NCI-H1694 treated with DMSO at 0.1 percent for 48 hours (cell line): Measurements from ENCODE around the gene POU3F3.

Source experiments
- DNase-seq: peaks from one replicate; lab custom pipeline; 2025; lab: John Stamatoyannopoulos, UW

The POU3F3 gene

GRCh38 chr2:104876606-104877570 lies 23.0 kb downstream of the POU3F3 start:
- DNase-seq, result no peak

DNA sequence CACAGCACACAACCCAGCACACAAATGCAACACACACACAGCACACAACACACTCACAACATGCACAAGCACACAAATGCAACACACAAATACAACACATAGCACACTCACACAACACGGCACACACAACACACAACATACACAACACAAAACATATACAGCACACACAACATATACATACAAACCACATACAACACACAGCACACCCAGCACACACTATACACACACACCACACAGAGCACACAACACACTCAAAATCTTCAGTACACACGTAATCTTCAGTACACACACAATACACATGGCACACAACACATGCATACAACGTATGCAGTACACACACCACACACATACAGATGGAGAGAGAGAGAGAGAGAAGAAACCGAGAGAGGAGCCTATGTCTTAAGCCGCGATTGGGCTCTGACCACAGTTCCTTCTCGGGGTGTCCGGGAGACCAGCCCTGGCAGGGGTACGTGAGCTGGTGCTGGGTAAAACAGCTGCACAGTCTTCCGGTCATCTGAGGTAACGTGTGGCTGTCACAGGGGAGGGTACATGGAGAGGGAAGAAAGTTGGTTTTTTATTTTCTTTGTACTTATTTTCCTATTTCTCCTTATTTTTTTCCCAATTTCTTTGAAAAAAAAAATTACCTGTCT lies 25.1 kb downstream of the POU3F3 start:
- DNase-seq, result no peak

DNA sequence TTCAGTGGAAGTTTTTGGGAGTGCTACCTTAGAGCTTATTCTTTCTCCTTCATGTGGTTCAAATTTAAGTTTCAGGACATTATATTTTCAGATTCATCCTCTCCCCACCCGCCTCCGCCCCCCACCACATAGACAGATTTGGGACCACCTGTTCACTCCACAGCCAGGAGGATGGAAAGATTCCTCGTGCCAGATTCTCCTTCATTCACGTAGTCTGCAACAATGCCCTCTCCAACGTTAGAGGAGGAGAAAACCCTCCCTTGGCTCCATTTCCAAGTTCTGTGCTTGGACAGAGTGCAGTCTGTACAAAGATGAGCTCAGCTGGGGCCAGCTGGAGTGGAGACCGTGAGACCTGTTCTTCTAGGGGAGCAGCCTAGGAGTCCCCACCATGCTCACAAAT lies 26.2 kb downstream of the POU3F3 start:
- no peak for DNase-seq

- DNase-seq, result no peak
Observed at GRCh38 chr2:104883357-104883756, 29.4 kb downstream of the POU3F3 start.

GRCh38 chr2:104885119-104885782 lies 31.3 kb downstream of the POU3F3 start:
- DNase-seq, result no peak

DNA sequence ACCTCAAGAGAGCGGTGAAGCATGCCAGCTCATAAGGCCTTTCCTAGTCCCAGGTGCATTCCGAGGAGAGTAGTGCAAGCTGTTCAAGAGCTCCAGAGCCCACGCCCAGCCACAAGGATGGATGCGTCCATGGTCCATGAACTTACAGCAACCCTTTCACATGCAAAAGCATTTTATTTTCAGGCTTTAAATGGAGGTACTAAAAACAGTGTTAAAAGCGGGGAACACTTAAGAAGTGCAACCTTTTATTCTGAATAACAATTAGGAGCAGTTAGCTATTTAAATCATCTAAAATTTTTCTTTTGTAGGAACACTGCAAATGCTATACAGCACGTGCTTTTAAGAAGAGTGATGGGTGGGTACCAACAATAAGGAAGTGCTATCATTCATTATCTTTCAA lies 33.8 kb downstream of the POU3F3 start:
- no peak for DNase-seq

DNA sequence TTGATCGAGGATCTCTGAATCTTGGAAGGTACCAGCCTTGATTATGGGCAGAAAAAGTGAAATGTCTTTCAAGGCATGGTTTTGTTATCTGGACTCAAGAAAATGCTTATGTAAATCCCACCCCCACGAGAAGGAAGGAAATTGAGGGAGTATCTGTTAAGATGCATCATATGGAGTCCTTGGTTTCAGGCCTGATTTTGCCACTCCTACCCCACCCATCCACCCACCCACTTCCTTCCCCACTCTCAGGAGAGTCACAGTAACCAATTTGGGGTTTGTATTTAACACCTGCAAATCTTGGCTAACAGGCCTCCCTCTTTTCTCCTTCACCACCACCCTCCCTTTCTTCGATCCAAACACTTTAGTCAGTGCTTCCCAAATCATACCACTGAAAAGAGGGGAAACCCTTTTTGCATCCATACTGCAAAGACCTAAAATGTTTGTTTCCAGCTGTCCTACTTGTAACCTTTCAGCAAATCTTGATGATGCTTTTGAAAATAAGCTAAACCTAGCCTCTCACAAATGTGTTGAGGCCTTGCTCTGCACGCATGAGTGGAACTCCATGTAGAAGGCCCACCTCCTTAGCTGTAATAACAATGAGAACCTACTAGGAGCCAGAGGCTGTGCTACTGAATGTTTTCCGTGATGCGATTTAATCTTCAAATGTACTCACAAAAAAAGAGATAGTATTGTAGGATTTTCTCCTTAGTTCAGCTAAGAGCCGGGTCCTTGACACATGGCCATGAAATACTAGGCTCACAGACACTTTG lies 34.8 kb downstream of the POU3F3 start:
- no peak for DNase-seq

DNA sequence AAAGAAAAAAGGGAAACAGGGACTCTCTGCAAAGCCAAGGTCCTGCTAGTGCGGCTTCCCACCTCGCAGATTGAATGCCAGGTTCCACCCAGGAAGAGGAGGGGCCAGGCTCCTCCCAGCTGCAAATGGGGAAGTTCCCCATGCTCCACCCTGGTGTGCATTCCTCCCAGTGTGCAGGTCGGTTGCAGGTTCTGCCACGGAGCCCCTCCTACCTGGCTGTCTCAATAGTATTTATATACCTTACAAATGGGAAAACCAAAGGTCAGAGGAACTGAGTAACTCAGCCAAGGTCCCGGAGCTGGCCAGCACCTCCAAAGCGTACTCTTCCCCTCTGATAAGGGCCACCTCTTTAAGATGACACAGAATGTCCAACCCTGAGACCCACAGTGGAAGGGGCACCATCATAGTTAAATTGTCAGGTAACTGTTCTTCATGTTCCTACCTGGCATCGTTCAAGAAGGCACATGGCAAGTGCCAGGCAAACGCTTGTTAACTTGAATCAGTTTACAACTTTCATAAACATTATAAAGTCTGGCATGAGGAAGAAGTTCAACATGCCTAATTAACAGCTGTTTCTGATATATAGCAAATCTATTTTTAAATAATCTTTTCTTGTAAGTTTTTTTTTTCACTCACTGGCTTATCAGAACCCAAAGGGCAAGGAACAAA lies 35.5 kb downstream of the POU3F3 start:
- DNase-seq, result no peak

GRCh38 chr2:104889960-104890684 lies 36.2 kb downstream of the POU3F3 start:
- DNase-seq, result no peak

- DNase-seq, result no peak
Observed at GRCh38 chr2:104890685-104891069, 36.8 kb downstream of the POU3F3 start.

- no peak for DNase-seq
Observed at GRCh38 chr2:104891145-104891544, 37.2 kb downstream of the POU3F3 start.

DNA sequence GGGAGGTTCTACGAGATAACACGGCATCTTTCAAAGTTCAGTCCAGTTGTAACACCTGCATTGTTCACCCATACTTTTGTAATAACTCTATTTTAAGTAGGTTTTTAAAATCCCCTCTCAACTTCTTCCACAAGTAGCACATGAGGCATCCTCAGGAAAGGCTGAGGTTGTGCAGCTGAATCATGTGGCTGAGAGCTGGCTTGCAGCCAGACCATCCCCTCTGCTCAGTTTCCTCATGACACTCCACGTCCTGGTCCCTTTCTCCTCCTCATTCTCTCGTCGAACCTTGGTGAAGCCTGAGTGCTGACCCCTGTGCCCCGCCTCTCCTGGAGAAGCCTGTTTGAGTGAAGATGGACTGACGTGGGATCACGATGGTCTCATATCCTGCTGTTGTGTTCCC lies 42.5 kb downstream of the POU3F3 start:
- DNase-seq, result no peak

DNA sequence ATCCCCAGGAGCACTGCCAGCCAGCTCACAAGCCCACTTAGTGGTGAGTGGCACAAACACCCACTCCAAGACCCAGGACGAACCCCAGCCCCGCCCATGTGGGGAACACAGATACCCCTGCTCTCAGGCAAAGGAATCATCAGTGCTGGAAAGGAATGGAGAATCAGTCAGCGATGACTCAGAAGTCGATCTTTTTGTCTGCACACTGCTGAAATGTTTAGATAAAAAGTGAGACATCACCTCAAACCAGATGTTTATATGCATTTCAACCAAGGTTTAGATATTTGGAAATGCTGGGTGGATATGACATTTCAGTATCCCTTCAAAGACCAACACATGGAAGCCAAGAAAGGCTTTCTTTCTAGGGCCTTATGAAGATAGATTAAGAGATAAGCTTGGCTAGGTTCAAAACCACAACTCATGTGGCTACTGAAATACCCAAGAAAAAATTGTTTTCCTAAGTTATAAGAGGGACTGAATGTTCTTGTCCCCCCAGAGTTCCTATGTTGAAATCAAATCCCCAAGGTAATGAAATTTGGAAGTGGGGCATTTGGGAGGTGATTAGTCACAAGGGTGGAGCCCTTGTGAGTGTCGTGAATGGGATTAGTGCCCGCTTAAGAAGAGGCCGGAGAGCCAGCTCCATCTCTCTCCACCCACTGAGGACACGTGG lies 43.7 kb downstream of the POU3F3 start:
- DNase-seq, result no peak

DNA sequence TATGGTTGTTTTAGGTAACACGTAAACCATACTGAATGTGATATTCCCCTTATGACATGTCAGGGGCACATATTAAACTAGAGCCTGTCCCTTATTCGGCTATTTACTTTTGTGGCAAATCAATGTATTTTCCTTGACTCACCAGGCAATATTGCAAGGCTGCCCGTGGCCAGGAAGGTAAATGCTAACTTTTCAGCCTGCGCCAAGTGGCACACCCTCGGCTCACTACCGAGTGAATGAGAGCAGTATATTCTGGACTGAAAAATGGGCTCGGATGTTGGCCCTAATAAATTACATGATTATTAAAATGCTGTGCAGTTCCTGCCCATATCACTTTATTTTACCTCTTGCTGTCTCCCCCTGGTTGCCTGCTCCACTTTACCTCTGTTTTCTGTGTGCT lies 46.7 kb downstream of the POU3F3 start:
- DNase-seq, result no peak

DNA sequence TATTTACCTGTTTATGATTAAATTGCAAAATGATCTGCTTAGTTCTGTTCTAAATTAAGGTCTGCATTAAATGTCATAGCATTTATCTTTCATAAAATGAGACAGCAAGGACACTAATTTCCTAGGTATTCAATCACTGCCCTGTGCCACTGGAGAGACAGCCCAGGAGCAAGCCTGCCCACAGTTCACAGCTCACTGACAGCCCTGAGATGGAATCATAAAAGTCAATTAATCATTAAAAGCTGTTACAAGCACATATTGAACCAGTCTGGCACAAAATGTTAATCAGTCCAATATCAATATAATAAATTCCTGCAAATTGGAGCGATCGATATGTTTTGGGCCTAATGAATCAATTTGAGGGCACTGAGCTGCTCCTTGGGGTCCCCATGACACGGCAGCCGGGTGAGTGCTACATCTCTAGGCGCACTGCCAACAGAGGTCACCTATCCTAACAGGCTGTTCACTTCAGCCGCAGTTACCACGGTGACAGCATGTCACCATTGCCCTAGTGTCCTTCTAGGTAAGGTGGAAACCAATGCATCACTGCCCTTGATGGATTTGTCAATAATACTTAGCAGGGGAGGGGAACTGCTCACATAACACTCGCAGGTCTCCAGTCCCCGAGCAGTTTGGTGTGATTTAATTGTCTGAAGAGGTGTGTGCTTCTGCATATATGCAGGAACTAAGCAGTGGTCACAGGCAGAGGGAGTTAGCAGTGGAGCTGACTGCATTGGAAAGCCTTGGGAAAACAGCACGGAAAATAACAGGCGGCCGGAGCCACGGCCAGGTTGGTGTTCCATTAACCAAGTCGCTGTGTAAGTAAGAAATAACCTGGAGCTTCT lies 47.3 kb downstream of the POU3F3 start:
- DNase-seq, result no peak

DNA sequence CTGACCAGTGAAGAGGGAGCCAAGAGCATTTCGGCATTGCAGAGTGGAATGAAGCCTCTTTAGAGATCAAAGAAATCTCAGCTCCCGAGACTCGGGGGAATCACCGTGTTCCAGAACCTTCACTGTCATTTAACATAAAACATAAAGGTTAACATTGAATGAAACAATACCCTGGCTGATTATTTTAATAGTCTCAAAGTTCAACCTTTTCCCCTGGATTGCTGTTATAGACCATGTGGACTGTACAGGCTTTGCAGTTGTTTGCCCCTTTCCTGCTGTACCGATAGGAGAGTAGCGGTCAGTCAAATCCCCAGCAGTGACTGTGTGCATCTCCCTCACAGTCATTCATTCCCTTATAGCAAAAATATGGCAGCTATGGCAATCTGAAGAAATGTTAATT lies 48.4 kb downstream of the POU3F3 start:
- no peak for DNase-seq
